GM18909 (cell line): ENCODE measurements around the gene DIPK1A.
"Not testable (repeated sequence)": the region's sequence is repeated elsewhere in the genome, so short reads cannot be mapped to it uniquely, and the experiment has no call there.

Source experiments
- ATAC-seq: cut with Tn5 transposase; IDR thresholded peaks from one replicate; pipeline ENCODE4 v1.9.1; 2021; ENCODE audit warnings: mild to moderate bottlenecking; ENCODE audit not compliant: unreplicated experiment, poor library complexity

Gene DIPK1A

DNA sequence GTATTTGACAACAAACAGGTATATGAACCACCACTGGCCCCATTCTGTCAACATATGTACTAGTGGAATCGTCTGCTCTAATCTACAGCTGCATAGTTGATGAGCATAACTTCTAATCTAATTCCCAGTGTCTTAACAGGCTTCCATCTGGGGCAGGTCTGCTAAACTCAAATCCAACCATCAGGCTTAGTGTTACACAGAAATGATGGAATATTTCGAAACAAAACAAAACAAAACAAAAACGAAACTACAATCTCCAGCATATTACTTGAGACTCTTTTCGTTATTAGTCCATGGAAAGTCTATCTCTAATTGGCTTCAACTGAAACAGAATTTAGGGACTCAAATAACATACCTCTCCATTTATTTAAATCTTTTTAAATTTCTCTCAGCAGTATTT, 37.6 kb downstream of the DIPK1A start:
- no peak for ATAC-seq

DNA sequence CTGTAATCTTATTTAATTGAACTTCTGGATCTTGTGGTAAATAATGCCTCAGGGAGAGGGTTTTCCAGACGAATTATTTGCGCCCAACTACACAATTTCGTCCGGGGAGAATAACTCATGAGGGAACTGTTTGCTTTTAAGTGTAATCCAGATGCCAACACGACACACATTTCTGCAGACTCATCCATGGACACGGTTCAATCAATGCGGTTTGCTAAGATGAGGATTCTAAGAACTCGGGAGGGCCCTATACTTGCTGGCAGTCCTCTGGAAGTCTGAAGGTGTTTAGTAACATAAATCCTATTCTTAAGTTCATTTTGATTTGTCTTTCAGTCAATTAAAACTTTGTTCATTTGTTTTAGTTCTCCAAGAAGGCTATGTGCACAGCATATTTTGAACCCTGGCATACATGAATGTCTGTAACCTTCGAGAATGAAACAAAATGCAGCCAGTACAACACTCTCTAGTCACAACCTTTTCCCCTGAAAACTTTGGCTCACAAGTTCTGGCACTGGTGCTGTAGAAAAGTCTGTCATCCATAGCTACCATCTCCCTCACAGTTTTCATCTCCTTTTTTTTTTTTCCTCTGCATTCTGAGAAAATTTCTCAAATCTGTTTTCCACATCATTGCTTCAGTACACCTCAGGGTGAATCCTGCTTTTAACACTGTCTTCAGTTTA, 38.8 kb downstream of the DIPK1A start:
- no peak for ATAC-seq

DNA sequence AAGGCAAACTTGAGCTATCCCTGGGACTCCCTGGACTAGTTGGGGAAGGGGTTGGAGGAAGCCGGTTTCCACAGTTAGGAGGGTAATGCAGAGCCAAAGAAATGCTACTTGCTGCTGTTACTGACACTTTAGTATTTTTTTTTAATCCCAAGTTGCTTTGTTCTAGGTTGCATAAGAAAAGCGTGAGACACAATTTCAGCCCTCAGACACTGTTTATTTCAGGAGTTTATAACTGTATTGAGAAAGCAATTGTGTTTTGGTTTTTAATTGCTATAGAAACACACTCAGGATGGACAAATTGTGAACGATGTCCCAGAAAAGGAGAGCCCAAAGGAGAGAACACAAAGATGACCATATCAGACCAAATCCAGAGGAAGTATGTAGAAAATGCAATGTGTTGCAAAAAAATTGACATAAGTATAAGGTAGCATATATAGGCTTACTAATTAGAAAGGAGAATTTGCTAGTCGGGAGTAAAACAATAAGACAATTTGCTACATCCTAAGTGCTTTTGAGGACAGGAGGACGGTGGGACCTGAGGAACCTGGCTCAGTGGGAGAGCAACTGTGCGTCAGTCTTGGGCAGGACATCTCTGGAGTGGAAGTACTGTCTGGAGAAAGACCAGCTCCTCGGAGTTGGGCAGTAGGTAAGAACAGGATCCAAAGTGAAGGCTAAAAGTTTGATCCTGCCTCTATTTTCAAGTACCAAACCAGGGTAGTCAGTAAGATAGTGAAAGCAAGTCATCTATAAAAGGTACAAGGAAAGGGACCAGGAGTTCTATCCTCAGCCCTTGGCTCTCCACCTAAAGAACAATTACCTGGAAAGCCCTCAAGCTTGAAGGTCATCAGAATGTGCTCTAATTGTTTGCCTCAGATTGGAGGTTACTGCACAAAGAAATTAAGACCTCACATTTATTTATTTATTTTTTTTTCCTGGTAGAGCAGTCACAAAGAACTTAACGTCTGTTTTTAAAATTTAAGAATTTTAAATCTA, 39.9 kb downstream of the DIPK1A start:
- no peak for ATAC-seq

DNA sequence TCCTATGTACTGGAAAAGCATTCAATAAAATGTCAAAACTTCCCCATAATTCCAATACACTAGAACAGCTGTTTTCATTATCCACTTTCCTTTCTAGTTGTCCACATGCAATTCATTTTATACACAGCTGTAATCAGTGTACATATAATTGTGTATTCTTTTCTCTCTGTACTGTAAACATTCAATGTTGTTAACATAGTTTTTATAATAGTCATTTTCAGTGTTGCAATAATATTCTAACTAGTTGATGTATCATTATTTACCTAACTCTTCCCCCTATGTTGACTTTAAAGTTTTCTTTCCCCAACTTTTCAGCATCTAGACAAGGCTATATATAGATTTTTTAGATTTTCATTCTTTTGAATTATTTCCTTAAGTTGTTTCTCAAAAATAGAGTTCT, 44.4 kb downstream of the DIPK1A start:
- ATAC-seq: no peak

DNA sequence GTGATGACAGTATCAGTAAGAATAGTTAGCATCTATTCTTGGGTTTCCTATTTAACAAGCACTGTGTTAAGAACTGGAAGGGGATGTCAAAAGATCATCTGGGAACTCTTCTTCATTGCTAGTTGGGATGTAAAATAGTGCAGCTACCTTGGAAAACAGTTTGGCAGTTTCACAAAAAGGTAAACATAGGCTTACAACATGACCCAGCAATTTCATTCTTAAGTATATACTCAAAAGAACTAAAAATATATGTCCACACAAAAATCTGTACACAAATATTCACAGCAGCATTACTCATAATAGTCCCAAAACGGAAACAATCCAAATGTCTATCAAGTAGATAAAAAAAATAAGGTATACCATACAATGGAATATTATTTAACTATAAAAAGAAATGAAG, 45.7 kb downstream of the DIPK1A start:
- ATAC-seq: no peak

DNA sequence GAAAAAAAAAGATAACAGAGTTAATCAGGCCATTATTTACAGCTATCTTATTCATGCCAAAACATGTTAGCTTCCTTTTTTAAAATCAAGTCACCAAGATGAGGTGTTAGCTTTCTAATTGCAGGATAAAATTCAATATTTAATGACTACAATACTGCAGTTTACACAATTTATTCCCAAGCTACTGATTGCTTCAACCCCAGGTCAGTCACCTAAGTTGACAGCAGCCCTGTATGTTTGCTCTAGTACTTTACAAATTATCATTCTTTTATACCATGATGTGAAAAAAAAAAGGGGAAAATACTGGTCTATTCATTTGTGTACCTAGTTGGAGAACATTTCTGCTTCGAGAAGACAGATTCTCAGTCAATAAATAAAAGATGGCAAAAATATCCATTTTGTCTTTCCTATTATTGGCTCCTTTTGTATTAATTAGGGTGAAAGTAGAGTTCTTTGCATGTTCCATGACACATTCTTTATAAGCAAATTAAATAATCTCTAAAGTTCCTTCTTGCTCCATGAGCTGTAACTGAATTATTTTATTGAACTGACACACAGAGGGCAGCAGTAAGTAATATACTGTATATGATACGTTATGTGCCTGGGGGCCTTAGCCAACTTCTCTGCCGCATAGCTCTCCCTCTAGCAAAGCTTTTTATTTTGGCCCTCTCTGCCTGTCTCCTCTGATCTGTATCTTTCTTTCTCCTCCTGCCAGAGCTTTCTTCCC, 48.0 kb downstream of the DIPK1A start:
- no peak for ATAC-seq

DNA sequence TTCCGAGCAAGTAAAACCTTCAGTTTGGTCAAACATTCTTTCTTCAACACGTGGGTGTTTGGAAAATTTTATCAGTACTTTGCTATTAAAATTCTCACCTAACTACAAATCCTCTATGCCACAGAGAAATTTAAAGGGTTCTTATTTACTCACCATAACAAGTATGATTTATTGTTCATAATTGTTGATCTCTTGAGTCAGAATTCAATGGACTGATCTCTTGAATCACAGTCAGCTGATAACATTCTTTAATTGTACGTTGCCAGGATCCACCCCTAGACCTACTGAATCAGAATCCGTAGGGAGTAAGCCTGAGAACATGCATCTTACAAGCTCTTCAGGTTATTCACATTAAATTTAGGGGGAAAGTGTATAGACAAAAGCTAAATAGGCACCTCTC, 51.2 kb downstream of the DIPK1A start:
- no peak for ATAC-seq

DNA sequence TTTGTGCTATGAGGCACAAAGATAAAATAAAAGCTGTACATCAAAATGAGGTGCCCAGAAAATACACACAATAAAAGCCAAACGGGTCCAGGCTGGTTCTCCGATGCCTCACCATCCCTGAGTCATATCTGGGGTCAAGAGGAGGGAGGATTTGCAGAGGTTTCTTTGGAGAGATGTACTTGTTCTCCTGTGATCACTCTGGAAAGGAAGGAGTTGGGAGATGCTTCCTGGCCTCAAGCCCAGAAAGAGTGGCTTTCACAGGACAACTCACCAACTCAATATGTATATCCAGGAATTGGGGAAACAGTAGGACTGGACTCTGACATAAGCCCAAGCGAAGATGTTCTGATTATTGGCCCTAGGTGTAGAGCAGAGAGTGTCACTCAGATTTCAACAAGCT, 51.9 kb downstream of the DIPK1A start:
- ATAC-seq: no peak

DNA sequence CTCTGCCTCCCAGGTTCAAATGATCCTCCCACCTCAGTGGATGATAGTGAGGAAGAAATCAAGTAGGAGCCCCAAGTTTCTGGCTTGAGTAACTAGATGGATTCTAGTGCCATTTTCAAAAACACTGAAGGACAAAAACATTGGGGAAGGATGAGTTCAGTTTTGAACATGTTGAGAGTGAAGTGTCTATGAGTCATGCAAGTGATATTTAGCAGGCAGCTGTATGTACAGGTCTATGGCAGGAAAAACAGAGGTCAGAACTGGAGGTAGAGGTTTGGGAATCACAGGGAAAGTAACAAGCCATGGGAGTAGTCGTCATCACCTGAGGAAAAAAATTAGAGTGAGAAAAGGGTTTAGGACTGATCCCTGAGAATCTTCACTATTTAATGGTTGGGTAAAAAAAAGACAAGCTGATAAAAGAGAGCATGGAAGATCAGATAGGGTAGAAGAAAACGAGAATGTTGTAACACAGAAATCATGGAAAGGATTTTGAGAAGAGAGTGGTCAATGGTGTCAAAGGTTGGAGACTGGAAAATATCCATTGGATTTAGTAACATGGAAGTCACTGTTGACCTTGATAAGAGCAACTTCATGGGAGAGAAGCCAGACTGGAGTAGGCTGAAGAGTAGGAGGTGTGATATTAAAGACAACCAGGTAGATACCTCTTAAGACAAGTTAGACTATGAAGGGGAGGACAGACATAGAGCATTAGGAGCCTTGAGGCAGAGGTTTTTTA, 53.1 kb downstream of the DIPK1A start:
- no peak for ATAC-seq

DNA sequence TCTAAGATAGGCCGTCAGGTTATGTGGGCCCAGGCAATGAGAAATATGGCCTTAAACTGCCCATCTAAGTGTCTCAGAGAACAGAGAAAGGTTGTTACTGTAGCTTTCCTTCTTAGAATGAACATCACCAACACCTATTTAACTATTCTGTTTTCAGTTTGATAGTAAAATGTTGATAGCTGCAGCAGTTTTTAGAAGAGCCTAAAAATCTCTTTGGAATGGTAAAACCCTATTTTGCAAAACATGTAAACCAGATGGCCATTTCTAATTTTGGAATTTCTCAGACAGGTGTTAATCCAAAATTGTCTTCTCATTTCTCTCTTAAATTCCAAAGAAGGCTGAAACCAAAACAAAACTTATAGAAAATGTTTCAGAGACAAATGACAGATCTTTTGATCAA, 57.5 kb downstream of the DIPK1A start:
- no peak for ATAC-seq

DNA sequence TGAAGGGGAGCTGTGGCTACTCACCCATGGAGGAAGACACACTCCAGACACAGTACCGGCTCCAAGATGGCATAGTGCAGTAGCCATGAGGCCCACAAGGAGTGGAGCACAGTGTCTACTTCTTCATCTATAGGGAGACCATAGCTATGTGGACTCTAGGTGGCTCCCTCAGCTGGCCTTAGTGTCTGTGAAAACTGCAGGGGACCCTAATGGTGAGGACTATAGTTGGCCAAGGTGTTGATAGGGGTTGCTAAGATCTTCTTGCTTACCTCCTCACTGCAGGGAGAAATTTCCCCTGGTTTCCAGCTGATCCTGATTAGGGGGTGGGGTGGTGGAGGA, 58.9 kb downstream of the DIPK1A start:
- no peak for ATAC-seq

DNA sequence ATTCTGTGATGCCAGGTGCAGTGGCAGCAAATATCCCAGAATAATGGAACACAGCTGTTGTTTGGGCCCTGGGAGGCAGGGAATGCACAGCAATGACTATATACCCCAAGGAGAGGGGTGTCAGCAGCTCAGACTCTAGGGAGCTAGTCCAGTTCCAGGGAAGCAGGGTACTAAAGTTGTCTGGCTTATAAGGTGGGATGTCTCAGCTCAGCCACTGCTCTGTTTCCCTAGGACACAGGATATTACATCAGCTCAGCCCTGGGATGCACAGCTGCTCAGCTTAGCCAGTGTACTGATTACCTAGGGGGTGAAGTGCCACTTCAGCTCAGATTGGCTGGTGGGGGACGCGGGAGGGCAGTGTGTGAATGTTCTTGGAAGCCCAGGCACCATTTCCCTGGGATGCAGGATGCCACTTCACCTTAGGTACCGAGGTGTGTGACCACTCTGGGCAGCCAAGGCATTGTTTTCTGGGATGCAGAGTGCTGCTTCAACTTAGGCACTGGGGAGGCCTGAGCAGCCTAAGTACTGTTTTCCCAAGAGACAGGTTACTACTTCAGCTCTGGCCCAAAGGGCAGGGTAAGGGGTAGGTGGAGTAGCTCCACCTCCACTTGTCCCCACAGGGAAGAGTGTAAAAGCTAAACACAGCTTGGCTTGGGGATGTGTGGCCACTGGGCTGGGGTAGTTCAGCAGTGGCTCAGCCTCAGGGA, 59.4 kb downstream of the DIPK1A start:
- ATAC-seq: no peak

DNA sequence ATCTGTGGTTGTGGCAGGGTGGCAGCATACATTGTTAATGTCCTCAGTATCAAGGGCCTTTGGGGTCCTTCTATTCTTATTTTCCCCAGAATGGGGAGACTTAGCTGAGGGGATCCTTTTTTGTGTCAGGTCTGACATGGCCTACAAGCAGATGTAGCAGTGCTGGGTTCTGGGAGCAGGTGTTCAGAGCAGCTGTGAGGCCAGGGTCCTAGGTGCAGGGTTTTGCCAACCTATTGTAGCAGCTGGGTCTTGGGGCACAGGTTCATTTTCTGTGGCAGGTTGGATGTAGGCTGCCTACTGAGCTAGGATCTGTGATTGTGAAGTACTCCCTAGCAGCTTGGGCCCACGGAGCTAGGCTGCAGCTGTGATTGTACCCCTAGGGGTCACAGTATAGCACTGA, 60.1 kb downstream of the DIPK1A start:
- ATAC-seq: no peak

DNA sequence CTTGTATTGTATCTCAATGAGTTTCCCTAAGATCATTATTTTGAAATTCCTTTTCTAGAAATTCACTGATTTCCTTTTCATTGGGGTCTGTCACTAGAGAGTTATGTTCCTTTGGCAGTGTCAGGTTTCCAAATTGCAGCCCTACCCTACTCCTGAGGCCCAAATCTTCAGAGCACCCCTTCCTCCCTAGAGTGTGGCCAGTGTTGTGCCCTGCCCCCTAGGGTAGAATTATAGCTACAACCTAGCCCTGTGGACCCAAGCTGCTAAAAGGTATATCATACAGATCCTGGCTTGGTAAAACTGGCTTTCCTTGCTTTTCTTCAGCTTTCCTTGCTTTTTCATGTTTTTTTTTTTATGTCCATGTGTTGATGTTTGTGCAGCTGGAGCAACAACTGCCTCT, 60.7 kb downstream of the DIPK1A start:
- no peak for ATAC-seq

DNA sequence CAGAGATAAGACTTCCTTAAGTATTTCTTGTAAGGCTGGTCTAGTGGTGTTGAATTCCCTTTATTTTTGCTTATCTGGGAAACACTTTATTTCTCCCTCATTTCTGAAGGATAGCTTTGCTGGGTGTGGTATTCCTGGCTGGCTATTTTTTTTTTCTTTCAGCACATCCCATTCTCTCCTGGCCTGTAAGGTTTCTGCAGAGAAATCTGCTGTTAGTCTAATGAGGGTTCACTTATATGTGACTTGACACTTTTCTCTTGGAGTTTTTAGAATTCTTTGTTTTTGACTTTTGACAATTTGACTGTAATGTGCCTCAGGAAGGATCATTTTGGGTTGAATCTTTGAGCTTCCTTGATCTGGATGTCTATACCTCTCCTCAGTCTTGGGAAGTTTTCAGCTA, 61.5 kb downstream of the DIPK1A start:
- ATAC-seq: no peak

DNA sequence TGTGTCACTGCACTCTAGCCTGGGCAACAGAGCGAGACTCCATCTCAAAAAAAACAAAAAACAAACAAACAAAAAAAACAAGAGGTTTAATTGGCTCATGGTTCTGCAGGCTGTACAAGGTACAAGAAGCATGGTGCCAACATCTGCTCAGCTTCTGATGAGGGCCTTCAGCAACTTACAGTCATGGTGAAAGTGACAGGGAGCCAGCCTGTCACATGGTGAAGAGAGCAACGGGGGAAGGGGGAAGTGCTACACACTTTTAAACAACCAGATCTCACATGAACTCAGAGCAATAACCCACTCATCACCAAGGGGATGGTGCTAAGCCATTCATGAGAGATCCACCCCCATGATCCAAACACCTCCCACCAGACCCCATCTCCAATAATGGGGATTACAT, 63.2 kb downstream of the DIPK1A start:
- ATAC-seq: not testable (repeated sequence)

DNA sequence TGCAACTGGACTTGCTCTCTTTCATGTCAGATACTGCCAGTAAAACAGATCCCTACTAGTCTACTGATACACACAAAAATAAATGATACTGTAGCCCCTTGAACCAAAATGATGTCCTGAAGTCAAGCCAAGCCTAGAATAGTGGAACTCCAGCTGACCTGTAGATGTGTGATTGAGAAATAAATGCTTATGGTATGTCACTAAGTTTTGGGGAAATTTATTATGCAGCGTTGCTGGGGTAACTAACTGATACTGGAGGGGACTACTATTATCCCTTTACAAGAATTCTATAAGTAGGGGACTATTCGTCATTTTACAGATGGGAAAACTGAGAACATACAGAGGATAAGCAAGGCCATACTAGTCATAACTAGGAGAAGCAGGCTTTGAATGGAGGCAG, 73.8 kb downstream of the DIPK1A start:
- no peak for ATAC-seq

DNA sequence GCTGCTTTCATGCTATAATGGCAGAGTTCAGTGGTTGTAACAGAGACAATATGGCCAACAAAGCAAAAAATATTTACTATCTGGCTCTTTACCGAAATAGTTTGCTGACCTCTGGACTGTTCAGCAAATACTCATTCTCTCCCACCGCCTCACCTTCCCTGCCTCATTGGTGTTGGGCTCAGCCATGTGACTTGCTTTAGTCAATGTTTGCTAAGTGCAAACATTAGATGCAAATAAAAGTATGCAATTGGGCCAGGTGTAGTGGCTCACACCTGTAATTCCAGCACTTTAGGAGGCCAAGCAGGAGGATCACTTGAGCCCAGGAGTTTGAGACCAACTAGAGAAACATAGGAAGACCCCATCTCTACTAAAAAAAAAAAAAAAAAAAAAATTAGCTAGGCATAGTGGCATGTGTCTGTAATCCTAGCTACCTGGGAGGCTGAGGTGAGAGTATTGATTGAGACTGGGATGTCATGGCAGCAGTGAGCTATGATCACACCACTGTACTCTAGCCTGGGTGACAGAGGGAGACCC, 74.3 kb downstream of the DIPK1A start:
- no peak for ATAC-seq

DNA sequence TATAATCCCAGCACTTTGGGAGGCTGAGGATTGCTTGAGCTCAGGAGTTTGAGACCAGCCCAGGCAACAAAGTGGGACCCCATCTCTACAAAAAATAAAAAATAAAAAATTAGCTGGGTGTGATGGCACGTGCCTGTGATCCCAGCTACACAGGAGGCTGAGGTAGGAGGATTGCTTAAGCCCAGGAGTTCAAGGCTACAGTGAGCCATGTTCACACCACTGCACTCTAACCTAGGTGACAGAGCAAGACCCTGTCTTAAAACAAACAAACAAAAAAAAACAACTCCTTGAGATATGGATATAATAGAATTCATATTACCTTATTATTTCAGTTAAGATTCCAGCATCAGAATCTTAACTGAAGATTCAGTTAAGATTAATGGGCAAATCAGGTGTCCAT, 77.1 kb downstream of the DIPK1A start:
- no peak for ATAC-seq

DNA sequence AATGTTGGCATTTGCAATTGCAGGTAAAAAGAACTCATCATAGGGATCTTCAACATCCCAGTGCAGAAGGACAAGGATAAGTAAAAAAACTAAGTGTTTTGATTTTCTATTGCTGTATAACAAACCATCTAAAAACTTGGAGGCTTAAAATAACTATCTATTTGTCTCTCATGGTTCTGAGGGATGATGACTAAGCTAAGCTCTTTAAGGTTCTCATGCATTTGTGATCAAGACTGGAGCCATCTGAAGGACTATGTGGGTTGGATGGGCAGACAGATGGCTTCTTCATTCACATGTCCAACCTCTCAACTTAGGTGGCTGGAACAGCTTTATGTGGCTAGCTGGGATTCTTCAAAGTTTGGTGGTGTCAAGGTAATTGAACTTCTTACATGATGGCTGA, 78.0 kb downstream of the DIPK1A start:
- no peak for ATAC-seq
